Globus pallidus (tissue), 1 donor: ENCODE results near the gene CXCR3.
"Not testable (repeated sequence)": the region's sequence is repeated elsewhere in the genome, so short reads cannot be mapped to it uniquely, and the experiment has no call there.

ENCODE experiments used
- DNase-seq: peaks from one replicate; pipeline ENCODE4 v3.0.0-alpha.2; 2015; ENCODE audit warnings: low spot score

Gene CXCR3

GRCh38 chrX:71618303-71618721 is at the start of gene CXCR3:
CXCR3 (minus strand) TSS chrX:71618511; CDS start chrX:71618449, 62 bp downstream.
- no peak for DNase-seq

- DNase-seq = no peak
Observed at GRCh38 chrX:71667328-71668247, 49.3 kb upstream of the CXCR3 start, which contains the start of gene LOC101059915. LOC101059915 (plus strand) TSS chrX:71667546.

GRCh38 chrX:71666240-71667223 is 48.2 kb upstream of the CXCR3 start:
- no peak for DNase-seq

- DNase-seq = no peak
Observed at GRCh38 chrX:71665747-71666146, 47.4 kb upstream of the CXCR3 start.

GRCh38 chrX:71664889-71665491 is 46.7 kb upstream of the CXCR3 start:
- no peak for DNase-seq

GRCh38 chrX:71664202-71664601 is 45.9 kb upstream of the CXCR3 start:
- DNase-seq = not testable (repeated sequence)

GRCh38 chrX:71663238-71663637 is 44.9 kb upstream of the CXCR3 start:
- not testable (repeated sequence) for DNase-seq

- not testable (repeated sequence) for DNase-seq
Observed at GRCh38 chrX:71662654-71663053, 44.3 kb upstream of the CXCR3 start.

GRCh38 chrX:71661919-71662318 is 43.6 kb upstream of the CXCR3 start:
- DNase-seq = no peak

- no peak for DNase-seq
Observed at GRCh38 chrX:71660562-71661416, 42.5 kb upstream of the CXCR3 start.

- no peak for DNase-seq
Observed at GRCh38 chrX:71659959-71660358, 41.6 kb upstream of the CXCR3 start.

GRCh38 chrX:71659342-71659741 is 41.0 kb upstream of the CXCR3 start:
- no peak for DNase-seq

- no peak for DNase-seq
Observed at GRCh38 chrX:71657267-71657666, 39.0 kb upstream of the CXCR3 start.

GRCh38 chrX:71653344-71653743 is 35.0 kb upstream of the CXCR3 start:
- DNase-seq = no peak

- DNase-seq = peak; percentile 42
Observed at GRCh38 chrX:71652405-71652804, 34.1 kb upstream of the CXCR3 start.

- DNase-seq = no peak
Observed at GRCh38 chrX:71650333-71650969, 32.1 kb upstream of the CXCR3 start.

- not testable (repeated sequence) for DNase-seq
Observed at GRCh38 chrX:71644406-71644805, 26.1 kb upstream of the CXCR3 start.

- DNase-seq = no peak
Observed at GRCh38 chrX:71640002-71640401, 21.7 kb upstream of the CXCR3 start.

- DNase-seq = no peak
Observed at GRCh38 chrX:71638409-71638808, 20.1 kb upstream of the CXCR3 start.

GRCh38 chrX:71637848-71638247 is 19.5 kb upstream of the CXCR3 start:
- DNase-seq = no peak

- no peak for DNase-seq
Observed at GRCh38 chrX:71637253-71637618, 18.9 kb upstream of the CXCR3 start.
